Muscle of back (tissue), 11 donors: Measurements from ENCODE around the gene ZNF32. TPM values are rescaled to one million over a fixed set of nuclear protein-coding genes. Genes with fewer than 3 reads are reported as not detected.

Experiments used
- DNase-seq, 3 donors: peaks; one replicate each; pipeline versions ENCODE4 v3.0.0 to v3.0.0-alpha.2; 2013
- polyA plus RNA-seq, 10 donors: library from polyadenylated mRNA; unstranded; fragments of 120-200 nt; gene quantifications; one replicate each; pipeline ENCODE4 v1.2.1, GENCODE V29; 2013; ENCODE audit not compliant: insufficient read length in 10 of 10

ZNF32 gene
- polyA plus RNA-seq, 10 donors: 39.8 to 62.7 (median 46.0) TPM

DNA sequence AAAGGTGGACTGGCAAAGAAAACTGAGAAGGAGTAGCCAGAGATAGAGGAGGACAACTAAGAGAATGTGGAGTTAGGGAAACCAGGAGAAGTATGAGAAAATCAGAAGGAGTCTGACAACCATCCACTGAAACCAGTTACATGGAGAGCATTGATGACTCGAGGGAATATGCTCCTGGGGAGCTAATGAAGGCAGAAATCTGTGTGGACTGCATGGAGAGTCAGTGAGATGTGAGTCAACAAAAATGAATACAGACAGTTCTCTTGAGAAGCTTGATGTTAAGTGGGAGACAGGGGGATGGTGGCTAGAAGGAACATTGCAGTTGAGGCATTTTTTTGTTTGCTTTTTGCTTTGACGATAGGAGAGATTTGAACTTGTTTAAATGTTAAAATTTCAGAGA, 34.3 kb upstream of the ZNF32 start:
- DNase-seq: no peak

DNA sequence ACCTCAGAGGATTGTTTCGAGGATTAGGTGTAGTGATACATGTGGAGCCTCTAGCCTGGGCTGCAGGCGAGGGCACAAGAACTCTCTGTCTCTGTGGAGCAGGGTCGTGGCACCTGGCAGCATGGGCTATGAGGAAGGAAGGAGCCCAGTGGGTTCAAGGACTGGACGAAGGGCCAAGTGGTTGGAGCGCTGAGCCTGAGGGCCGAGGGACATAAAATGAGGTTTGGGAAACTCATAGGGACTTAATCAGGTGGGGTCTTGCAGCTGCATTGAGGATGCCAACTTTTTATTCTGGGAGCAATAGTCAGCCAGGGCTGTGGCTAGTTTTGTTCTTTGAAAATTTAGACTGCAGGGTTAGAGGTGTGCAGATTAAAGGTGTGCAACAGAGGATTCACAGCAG, 33.0 kb upstream of the ZNF32 start:
- no peak for DNase-seq

DNA sequence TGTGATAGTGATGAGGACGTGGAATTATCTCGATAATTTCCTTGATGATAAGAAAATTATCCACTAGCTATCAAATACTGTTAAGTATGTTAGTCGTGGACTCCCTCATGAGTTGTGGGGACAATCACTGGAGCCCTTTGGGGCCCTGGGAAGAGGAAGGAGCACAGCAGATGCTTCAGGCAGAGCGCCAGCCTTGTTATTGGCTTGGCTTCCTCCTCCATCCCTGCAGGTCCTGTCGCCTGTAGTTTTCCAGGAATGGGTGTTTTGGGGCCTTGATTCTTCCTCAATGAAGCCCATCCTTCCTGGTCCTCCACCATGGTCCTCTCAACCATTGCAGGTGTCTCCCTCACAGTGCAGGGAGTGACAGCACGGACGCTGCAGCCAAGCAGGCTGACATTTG, 32.5 kb upstream of the ZNF32 start:
- DNase-seq: peak in 1 of 3 donors; percentile 50

DNA sequence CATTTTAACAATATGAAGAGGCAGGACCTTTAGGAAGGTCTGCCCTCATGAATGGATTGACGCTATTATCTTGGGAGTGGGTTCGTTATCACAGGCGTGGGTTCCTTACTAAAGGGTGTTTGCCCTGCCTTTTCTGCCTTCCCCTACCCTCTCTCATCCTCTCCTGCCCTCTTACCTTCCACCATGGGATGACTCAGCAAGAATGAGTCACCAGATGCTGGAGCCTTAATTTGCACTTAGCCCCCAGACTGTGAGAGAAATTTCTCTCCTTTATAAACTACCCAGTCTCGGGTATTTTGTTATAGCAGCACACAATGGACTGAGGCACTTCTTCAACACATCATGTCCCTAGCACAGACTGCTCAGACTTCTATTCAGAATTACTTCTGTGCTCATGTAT, 31.4 kb upstream of the ZNF32 start:
- no peak for DNase-seq

DNA sequence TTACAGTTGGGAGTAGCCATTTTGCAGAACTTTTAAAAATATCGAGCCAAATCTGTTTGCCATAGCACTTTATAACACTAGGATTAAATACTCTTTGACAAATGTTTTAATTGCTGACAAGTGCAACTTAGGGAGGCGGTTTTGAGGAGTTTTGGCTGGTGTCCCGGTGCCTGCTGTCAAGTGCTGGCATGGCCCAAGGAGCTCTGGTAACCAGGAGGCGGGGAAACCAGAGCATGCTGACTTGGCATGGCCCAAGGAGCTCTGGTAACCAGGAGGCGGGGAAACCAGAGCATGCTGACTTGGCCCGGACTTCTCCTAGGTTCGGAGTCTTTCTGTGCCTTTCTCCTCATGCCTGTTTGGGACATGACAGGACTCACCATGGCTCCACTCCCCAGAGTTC, 30.8 kb upstream of the ZNF32 start:
- DNase-seq: peak in 1 of 3 donors; percentile 71

DNA sequence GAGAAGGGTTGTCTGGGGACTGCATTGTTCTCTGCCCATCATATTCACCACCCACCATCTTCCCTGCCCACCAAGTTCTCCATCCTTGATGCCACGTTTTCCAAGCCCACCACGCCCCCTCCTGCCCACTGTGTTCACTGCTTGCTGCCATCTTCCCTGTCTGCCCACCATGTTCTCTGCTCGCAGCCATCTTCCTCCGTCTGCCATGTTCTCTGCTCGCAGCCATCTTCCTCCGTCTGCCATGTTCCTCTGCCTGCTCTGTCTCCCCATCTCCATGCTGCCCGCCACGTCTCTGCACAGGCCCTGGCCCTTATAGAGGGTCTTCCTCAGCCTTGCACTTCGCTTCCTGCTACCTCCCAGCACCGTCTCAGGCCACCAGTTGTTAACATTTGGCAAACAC, 30.0 kb upstream of the ZNF32 start:
- DNase-seq: no peak

DNA sequence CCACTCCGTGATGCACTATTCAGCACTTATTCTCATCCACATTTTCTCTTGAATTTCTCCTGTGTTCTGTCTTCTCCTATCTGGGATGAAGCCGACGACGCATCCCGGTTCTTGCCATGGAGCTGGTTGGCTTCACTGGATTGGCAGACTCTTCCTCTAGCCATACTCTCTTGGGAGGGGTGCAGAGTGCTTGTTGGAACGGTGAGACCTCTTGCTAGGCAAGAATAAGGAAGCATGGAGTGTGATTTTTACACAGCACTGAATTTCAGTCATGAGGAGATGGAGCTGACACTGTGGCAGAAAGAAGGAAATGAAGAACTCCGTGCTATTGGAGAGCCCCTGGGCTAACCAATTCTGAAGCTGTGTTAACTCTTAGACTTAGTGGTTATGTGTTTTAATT, 28.2 kb upstream of the ZNF32 start:
- no peak for DNase-seq

DNA sequence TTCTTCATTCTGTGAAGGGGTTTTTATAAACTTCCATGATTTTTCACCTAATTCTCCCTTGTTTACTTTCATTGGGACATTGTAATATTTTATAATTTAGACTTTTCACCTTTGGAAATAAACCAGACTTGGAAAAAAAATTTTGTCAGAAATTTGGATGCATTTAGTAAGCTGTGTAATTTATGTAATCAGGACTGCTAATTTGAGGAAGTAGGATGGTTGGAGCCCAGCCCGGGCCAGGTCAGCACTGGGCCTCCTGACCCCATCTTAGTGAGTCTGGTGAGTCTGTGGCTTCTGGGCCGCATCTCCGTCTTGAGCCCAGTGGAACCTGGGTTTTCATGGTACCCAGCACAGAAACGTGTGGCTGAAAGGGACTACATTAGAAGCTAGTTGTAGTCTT, 27.6 kb upstream of the ZNF32 start:
- DNase-seq: no peak

DNA sequence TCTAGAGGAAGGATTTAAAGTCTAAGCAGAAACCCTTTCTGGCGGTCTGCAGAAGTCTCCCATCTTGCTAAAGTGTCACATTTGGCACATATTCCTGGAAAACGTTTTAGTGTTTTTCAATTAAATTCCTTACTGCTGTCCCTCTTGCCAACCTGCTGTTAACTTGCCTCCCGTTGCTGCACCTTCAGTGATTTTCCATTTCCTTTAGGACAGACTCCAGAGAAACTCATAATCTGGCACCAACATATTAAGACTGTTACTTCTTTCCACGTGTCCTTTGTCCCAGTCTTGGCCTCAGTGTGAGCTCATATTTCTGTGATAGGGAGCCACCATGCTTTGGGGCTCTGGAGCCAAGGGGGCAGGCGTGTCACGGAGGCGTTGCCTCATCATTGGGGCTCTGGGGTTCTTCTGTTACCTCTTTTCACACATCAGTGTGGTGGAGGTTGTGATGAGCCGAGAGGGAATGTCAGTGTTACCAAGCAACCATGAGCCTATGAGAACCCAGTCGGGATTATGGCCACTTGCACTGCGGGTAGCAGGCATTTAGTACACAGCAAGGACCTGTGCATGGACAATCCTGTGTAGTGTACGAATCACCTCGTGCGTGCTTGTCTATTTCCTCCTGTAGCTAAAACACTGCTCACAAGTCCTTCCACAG, 26.0 kb upstream of the ZNF32 start:
- DNase-seq: peak in 1 of 3 donors; percentile 51

DNA sequence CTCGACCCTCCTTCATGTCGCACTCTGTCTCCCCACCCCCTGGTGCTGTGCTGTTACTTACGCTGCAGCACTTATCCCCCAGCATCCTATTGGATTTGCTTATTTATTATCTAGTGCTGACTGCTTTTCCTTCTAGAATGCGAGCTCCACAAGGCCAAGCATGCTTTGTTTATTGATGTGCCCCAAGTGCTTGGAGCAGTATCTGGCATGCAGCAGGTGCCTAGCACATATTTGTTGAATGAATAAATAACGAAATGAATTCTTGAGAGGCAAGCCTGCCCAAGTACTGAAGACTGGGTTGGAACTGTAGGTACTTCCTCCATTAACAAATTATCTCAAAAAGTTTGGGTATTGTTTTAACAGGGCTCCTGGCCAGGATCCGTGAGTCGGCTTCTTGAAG, 24.8 kb upstream of the ZNF32 start:
- no peak for DNase-seq

DNA sequence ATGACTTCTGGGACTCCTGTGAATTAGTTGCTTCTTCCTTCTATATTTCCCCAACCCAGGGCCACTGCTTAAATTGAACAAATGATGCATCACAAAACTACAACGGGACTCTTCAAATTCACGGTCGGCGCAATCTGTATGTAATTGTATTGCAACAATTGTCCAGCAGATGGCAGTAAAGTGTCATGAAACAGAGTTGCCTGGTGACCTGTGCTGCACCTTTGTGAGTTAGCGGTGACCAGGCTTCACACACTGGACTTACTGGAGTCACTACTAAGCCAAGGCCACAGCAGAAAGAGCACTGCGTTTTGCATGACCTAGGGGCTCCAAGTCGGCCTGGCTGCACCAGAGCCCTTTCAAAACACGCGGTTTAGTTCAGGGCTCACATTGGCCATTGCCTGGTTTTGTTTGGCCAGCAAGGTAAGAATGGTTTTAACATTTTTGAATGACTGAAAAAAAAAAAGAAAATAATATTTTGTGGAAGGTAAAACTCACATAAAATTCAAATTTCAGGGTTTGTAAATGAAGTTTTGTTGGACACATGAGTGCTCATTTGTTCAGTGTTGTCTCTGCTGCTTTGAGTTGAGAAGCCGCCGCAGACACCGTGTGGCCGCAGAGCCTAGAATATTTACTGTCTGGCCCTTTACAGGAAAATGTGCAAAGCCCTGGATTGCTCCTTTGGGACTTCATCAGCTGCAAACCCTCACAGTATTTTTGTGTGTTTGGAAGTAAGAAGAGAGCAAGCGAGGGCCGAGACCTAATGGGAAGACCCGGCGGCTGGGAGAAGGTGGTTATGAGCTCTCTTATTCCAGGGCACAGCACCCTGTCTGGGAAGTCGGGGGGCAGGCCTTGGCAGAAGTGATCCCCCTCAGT, 23.2 kb upstream of the ZNF32 start:
- peak; percentile 66 to 83 (median 78) for DNase-seq

DNA sequence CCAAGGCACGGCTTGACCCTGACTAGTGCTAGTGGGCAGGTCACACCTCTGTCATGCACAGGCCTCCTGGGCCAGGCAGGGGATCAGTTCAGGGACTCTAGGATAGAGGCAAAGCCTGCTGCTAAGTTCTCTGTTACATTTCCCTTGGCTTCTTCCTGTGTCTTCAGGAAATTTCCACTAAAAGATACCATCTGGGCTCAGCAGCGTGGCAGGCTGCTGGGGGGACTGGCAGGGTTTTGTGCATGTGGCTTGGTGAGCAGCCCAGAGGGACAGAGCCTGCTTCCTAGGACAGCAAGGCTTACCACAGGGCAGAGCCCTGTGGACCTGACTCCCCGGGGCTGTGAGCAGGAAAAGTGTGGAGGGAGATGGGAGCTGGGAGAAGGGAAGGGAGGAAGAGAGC, 20.7 kb upstream of the ZNF32 start:
- no peak for DNase-seq

DNA sequence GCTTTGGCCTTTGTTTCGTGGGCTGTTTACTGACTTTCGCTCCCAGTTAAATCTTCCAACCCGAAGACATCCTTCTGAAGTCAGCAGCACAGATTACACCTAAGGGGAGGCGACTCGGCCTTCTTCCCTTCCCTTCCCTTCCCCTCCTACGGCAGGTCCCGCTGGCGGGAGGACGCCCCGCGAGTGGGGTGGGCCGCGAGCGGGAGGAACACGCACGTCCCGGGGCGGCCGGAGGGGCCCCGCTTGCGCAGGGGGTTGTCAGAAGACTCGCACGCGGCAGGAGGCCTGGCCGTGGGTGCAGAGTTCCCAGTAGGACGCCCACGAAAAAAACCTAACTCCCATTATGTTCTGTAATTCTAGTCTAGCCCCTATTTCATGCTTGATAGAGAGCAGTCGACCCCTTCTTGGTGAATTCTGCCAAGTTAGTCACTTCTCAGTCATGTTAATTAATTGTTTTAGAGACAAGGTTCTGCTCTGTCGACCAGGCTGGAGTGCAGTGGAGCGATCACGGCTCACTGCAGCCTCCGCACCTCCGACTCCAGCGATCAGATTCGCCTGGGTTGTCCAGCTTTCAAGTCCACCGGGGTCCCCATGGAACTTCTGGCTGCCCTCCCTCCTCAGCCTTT, 19.2 kb upstream of the ZNF32 start:
- DNase-seq: no peak

DNA sequence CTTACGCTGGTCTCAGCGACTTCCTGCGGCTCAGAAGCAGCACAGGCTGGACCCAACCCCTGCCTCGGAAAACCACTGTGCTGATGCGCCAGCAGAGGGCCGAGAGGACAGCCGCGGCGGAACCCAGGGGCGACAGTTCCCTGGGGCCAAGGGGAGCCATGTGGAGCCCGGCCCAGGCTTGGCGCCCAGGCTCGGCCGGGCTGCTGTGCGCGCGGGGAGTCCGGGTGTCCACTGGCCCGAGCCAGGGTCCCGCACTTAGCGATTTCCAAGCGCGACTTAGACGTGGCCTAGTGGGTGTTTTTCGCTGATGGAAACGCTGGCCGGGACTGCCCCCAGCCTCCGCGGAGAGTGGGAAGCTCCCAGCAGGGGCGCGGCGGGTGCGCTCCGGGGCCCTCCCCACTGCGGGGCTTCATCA, 18.6 kb upstream of the ZNF32 start:
- peak in 1 of 3 donors; percentile 75 for DNase-seq

DNA sequence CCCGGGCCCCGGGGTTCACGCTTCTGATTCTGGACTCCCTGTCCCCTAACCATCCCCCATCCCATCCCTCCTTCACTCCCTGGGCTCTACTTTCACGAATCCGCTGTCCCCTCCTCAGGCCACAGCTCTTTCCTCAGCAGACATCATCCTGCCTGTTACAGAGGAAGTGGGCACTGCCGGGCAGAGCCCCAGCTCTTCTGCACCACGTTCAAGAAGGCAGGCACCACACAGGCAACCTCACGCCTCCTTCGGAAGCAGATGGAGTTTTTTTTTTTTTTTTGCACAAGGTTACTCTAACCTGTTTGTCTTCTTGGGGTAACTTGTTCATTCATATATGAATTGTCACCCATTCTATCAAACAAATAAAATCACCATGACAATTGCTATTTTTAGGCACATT, 17.9 kb upstream of the ZNF32 start:
- DNase-seq: no peak

DNA sequence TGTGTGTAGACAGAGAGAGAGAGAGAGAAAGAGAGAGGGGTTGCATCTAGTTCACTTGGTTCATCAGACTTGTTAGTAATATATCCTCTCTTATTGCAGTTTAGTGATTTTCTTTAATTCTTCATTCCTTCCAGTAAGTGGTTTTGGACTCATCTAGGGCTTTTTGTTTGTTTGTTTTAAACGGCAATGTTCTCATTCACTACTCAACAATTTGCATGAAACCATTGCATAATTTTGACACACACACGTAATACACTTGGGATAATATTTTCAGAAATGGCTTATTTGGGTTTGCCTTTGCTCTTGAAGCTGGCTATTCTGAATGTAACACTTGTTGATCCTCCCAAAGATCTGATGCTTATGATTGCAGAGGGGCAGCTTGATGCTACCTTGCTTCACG, 16.4 kb upstream of the ZNF32 start:
- no peak for DNase-seq

DNA sequence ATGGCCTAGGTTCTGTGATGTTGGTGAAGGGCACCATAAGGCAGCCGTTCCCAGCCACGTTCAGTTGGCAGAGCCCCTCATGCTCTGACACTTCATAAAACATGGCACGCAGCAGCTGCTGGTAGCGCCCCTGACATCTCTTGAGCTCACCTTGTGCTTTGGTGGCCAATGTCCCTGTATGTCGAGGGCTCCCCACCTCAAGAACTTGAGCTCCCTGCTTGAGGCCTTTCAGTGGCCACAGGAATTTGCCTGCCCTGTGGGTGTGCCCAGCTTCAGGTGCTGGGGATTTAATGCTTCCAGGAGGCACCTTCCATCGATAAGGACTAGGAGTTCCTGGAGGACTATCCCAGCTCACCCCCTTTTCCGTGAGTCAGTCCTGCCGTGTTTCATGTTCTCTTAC, 9.5 kb upstream of the ZNF32 start:
- DNase-seq: no peak

DNA sequence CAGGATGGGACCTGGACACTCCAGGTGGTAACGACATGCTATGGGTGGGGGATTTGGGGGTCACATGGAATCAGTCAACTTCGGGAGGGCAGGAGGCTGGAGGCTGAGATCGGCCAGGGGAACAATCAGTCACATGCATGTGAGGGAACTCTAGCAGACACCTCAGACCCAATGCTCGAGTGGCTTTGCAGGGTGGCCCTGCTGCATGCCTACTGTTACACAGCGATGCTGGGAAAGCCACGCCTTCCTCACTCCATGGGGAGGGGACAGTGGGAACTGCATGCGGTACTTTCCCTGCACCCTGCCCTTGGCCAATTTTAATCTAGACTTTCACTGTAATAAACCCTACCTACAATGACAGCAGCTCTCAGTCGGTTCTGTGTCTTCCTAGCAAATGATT, 6.6 kb upstream of the ZNF32 start:
- no peak for DNase-seq

DNA sequence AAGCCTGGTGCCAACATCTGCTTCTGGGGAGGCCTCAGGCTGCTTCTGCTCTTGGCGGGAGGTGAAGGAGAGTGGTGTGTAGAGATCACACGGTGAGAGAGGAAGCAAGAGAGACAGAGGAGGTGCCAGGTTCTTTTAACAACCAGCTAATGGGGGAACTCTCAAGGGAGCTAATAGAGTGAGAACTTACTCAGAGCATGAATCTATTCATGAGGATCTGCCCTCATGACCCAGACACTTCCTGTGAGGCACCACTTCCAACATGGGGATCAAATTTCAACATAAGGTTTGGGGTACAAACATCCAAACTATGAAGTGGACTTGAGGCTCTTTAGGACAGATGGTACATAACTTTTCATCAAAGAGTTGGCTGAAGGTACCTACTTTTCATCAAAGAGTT, 5.1 kb upstream of the ZNF32 start:
- DNase-seq: no peak

DNA sequence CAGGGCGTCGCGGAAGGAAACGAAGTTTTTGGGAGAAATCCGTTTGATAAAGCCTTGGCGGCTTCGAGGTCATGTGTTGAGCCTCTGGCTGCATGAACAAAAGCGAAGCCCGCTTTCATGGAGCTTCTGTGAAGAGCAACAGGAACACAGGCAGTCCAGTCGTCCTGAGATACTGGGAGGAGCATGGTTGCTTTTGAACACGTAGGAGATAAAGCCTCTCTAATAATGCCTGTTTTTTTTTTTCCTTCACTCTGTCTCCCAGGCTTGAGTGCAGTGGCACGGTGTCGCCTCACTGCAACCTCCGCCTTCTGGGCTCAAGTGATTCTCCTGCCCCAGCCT, 473 bp upstream of the ZNF32 start:
- DNase-seq: no peak

DNA sequence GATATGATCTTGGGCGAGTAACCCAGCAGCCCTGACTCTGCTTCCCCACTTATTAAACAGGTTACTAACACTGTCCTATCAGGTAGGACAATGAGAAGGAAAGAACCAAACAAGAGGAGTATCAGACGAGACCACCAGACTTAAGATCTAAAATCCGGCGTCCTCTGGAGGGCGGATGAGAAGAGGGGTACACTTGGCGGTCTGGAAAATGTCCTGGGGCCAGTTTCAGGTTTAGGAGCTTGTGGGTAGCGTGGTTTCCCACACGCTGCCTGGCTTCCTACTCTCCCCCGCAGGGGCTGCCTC, 635 bp downstream of the ZNF32 start:
- peak in 1 of 3 donors; percentile 12 for DNase-seq

DNA sequence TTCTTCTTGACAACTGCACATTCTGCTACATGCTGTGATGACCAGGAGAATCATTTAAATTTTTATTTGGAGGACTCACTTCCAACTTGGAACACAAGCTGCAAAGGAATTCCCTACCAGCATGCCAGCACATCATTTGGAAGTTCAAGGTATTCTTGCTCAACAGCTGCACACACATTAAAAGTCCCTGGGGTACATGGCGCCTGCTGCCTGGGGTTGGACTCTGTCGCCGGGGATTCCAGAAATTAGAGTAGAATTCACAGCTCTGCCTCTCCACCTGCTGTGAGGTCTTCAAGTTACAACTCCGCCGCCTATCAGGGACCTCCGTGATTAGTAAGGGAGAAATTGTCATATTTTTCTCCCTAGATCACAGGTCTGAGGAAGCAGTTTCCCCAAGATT, 1.1 kb downstream of the ZNF32 start:
- peak in 2 of 3 donors; percentile 30 to 39 for DNase-seq

DNA sequence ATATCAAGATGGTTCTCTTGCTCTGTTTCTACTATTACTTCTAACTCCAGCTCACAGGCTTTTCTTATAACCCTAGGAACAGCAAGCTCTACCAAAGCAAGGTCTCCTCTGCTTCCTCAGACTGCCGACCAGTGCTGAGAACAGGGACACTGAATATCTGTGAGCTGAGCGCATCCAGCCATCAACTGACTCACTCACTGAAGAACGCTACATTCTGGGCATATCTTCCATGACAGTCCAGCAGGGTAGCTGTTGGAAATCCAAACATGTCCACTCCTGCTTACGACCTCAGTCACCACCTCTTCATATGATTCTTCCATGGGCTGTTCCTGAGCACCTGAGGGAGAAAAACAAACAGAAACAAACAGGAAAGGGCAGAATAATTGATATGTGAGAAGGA, 2.8 kb downstream of the ZNF32 start:
- no peak for DNase-seq
